Transverse colon (tissue), 4 donors: Measurements from ENCODE around the gene UNC5B. TPM values are rescaled to one million over a fixed set of nuclear protein-coding genes. Genes with fewer than 3 reads are reported as not detected.

Experiments used
- DNase-seq: peaks from one replicate; pipeline ENCODE4 v3.0.0-alpha.2; 2019
- H3K27ac ChIP-seq, 4 donors: fragments of 200-600 bp; sonication (generic); 2 replicates each; pipeline ENCODE4 v1.5.1; 2016 to 2018; ENCODE audit warnings: inconsistent platforms in 4 of 4
- H3K27me3 ChIP-seq: fragments of 200-600 bp; sonication (generic); 2 replicates; pipeline ENCODE4 v1.5.1; 2017; ENCODE audit warnings: inconsistent platforms
- H3K36me3 ChIP-seq, 4 donors: fragments of 200-600 bp; sonication (generic); 2 replicates each; pipeline ENCODE4 v1.5.1; 2017 to 2019; ENCODE audit warnings: inconsistent platforms in 4 of 4
- H3K4me1 ChIP-seq, 4 donors: fragments of 200-600 bp; sonication (generic); 2 replicates each; pipeline ENCODE4 v1.5.1; 2017 to 2020; ENCODE audit warnings: inconsistent platforms in 4 of 4
- H3K4me3 ChIP-seq, 4 donors: fragments of 200-600 bp; sonication (generic); 1 replicate in 1 of 4; 2 replicates in 3 of 4; pipeline versions ENCODE4 v1.5.1 to v1.6.1; 2017 to 2019; ENCODE audit warnings: inconsistent platforms in 4 of 4
- H3K9me3 ChIP-seq, 2 donors: fragments of 200-600 bp; sonication (generic); 2 replicates each; pipeline ENCODE4 v1.5.1; 2017 to 2019; ENCODE audit warnings: inconsistent platforms in 2 of 2
- EP300 ChIP-seq: sonication (generic); formaldehyde crosslinking; IDR thresholded peaks from one replicate; pipeline ENCODE4 v1.6.1; 2017; ENCODE audit warnings: antibody characterized with exemption, low read depth
- POLR2A ChIP-seq: fragments of 450-650 bp; IDR thresholded peaks from one replicate; pipeline ENCODE4 v1.6.1; 2016; ENCODE audit warnings: antibody characterized with exemption, mild to moderate bottlenecking, moderate library complexity
- POLR2AphosphoS5 ChIP-seq, 3 donors: sonication (generic); formaldehyde crosslinking; IDR thresholded peaks; one replicate each; pipeline ENCODE4 v1.6.1; 2016; ENCODE audit warnings: antibody characterized with exemption in 3 of 3
- WGBS, 2 donors: methylation state at CpG; one replicate each; pipeline ENCODE4 v1.1.5; 2018; ENCODE audit warnings: low coverage in 1 of 2; 5-methylcytosine and 5-hydroxymethylcytosine counted together
- in situ Hi-C, 4 donors: fragments of 200-750 bp; cut with MboI; loops; one replicate each; pipeline versions ENCODE4 v1.15.0 to v1.15.1; 2017; ENCODE audit warnings: low sequenced_read_pairs in 3 of 4, low pct_ligation_motif_present in 1 of 4, low pct_unique_long_range_greater_than_20kb in 1 of 4
- intact Hi-C: fragments of 100-400 bp; cut with DNase I; formaldehyde crosslinking; loops from one replicate; pipeline ENCODE4 v1.15.1; 2023; ENCODE audit warnings: low total_unique reads
- total RNA-seq, 4 donors: library from RNA; depleted of rRNA; stranded (reverse); fragments of >200 nt; gene quantifications; one replicate each; pipeline ENCODE4 v1.1.0, GENCODE V29; 2016
- TF ChIP-seq, protein P1 (sequence below), 5 experiments: fragments of 200-600 bp in 3 of 5; fragments of 450-650 bp in 2 of 5; sonication (generic) in 3 of 5; IDR thresholded peaks; 1 replicate in 2 of 5; 2 replicates in 3 of 5; pipeline ENCODE4 v1.5.1; 2016 to 2017; ENCODE audit warnings: antibody characterized with exemption in 5 of 5, inconsistent platforms in 3 of 5, mild to moderate bottlenecking in 2 of 5, moderate library complexity in 1 of 5

Gene UNC5B
- total RNA-seq, 4 donors from 2014 or later: 12.3 to 74.1 (median 41.2) TPM

DNA sequence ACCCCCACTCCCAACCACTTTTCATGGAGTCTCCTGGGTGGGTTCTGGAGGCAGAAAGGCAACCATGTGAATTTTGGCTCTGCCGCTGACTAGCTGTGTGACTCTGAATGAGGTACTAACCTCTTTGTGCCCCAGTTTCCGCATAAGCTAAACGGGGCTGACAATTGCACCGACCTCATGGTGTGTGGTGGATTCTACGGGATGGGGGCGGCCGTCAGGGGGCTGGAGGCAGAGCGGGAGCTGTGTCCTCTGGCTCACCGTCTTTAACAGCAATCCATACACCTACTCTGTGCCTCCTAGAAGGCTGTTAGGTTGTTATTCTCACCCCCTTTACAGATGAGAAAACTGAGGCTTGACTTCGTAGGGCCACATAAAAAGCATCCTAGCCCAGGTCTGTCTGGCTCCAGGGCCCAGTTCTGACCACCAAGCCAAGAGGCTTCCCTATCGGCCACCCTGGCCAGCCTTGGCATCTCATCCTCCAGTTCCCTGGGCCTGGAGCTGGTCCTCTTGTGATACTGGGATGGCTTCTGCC, 102.4 kb downstream of the UNC5B start:
- Histone ChIP-seq H3K4me1 (peaks cover 2 to 31% (median 13%) of the 10 kb centered on the region in 4 donors), H3K9me3 (no peaks in the 10 kb centered on the region), H3K27ac (no peak overlapping the region), H3K27me3 (no peaks in the 10 kb centered on the region), H3K4me3 (peak overlapping the region in 1 of 4 donors; percentile 26), H3K36me3 (no peaks in the 10 kb centered on the region)
- 67 to 69% methylated on average over 1 to 11 of the region's 11 CpGs for WGBS, 2 donors
- no peak for DNase-seq
- TF ChIP-seq POLR2A: no peak
- intact Hi-C loops: loop anchor here (10.0 kb wide), 3 partner anchors 260 to 580 kb away; no protein-coding TSS in a partner anchor
- in situ Hi-C loops: loop anchor here (10.0 to 25.0 kb wide), 7 partner anchors 248 to 500 kb away; no protein-coding TSS in a partner anchor

DNA sequence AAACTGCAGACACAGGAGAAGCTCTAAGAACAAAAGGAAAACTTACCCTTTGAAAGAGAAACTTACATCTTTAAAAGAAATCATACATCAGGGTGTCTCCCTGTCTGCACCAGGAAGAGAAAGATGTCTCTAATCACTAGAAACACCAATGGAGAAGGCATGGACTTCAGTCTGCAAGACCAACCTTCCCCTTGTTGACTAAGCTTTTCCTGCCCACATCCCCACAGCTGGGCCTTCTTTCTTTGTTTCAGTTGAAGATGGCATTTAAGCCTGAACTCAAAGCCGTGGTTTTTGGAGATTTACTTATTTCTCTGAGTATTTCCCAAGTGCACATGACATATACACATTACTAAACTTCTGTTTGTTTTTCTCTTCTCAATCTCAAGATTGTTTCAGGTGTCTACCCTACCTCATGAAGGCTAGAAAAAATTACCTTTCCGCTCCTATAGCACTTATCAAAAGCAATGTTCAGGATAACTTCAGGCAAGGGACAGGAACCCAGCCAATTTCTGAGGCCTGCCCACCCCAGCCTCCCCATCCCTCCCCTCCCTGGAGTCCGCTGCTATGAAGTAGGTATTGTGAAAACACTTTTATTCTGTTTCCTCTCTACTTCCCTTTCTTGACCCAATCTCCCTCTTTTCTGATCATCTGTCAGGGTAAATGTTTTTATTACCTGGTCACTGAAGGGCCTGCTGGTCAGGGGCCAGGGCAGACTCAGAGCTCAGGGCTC, 103.9 kb downstream of the UNC5B start:
- no peak for DNase-seq
- Histone ChIP-seq H3K4me1 (peaks cover 4 to 37% (median 17%) of the 10 kb centered on the region in 4 donors), H3K27ac (no peak overlapping the region), H3K36me3 (no peaks in the 10 kb centered on the region), H3K27me3 (no peaks in the 10 kb centered on the region), H3K9me3 (no peaks in the 10 kb centered on the region), H3K4me3 (no peak overlapping the region)
- 68 to 86% methylated on average over 3 of the region's 3 CpGs for WGBS, 2 donors
- intact Hi-C loops (loop anchor here (10.0 kb wide), 3 partner anchors 259 to 579 kb away; no protein-coding TSS in a partner anchor), in situ Hi-C loops (loop anchor here (10.0 to 25.0 kb wide), 7 partner anchors 246 to 499 kb away; no protein-coding TSS in a partner anchor)
- TF ChIP-seq POLR2A (no peak), POLR2AphosphoS5 (IDR thresholded peaks at IDR 0.05) (no peak)

DNA sequence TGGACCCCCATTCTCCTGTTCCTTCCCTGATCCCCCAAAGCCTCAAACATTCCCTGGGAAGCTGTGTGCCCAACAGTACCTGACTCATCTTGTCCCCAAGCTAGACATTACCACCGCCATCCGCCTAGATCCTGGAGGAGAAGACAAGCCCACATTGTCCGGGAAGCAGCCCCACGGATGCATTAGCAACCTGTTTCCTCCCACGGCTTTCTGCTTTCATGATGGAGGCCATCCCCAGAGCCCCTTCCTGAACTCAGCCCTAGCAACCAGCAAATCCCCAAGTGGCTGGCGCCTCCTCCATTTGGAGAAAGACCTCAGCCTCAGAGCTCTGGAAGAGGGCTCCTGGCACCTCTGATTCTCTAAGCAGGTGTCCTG, 104.4 kb downstream of the UNC5B start:
- no peak for DNase-seq
- TF ChIP-seq, protein P1, sequence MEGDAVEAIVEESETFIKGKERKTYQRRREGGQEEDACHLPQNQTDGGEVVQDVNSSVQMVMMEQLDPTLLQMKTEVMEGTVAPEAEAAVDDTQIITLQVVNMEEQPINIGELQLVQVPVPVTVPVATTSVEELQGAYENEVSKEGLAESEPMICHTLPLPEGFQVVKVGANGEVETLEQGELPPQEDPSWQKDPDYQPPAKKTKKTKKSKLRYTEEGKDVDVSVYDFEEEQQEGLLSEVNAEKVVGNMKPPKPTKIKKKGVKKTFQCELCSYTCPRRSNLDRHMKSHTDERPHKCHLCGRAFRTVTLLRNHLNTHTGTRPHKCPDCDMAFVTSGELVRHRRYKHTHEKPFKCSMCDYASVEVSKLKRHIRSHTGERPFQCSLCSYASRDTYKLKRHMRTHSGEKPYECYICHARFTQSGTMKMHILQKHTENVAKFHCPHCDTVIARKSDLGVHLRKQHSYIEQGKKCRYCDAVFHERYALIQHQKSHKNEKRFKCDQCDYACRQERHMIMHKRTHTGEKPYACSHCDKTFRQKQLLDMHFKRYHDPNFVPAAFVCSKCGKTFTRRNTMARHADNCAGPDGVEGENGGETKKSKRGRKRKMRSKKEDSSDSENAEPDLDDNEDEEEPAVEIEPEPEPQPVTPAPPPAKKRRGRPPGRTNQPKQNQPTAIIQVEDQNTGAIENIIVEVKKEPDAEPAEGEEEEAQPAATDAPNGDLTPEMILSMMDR (IDR thresholded peaks at IDR 0.05): no peak
- TF ChIP-seq POLR2A (no peak), POLR2AphosphoS5 (IDR thresholded peaks at IDR 0.05) (no peak)
- Histone ChIP-seq H3K4me1 (peaks cover 4 to 37% (median 17%) of the 10 kb centered on the region in 4 donors), H3K9me3 (no peaks in the 10 kb centered on the region), H3K27ac (no peak overlapping the region), H3K36me3 (no peaks in the 10 kb centered on the region), H3K27me3 (no peaks in the 10 kb centered on the region), H3K4me3 (no peak overlapping the region)
- WGBS, 2 donors: 81% methylated on average over 5 of the region's 6 CpGs; no CpG with 5 or more reads in 1 of the 2 donors
- intact Hi-C loops (loop anchor here (10.0 kb wide), 3 partner anchors 258 to 578 kb away; no protein-coding TSS in a partner anchor), in situ Hi-C loops (loop anchor here (10.0 to 25.0 kb wide), 7 partner anchors 246 to 498 kb away; no protein-coding TSS in a partner anchor)

DNA sequence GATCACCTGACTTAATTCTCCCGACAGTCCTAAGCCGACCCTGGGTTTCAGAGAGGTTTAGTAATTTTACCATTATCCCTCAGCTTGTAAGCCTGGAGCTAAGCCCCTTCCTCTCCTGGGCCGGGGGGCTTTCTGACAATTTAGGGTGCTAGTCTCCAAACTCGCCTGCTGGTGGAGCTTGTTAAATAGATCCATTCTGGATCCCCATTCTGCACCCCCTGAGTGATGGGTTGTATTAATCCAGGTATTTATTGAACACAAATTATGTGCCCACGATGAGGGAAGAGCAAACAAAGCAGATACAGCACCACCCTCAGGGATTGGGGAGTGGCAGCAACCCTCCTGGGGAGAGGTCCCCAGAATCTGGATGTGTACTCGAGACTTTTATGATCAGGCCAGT, 105.4 kb downstream of the UNC5B start:
- Histone ChIP-seq H3K9me3 (no peaks in the 10 kb centered on the region), H3K27ac (no peak overlapping the region), H3K4me3 (no peak overlapping the region), H3K36me3 (no peaks in the 10 kb centered on the region), H3K4me1 (peaks cover 4 to 35% (median 17%) of the 10 kb centered on the region in 4 donors), H3K27me3 (no peaks in the 10 kb centered on the region)
- in situ Hi-C loops: loop anchor here (10.0 to 25.0 kb wide), 7 partner anchors 245 to 497 kb away; no protein-coding TSS in a partner anchor
- no peak for DNase-seq
- intact Hi-C loops: loop anchor here (10.0 kb wide), 3 partner anchors 257 to 577 kb away; no protein-coding TSS in a partner anchor
- 64 to 67% methylated on average over 2 to 6 of the region's 6 CpGs for WGBS, 2 donors
- TF ChIP-seq, protein P1 (IDR thresholded peaks at IDR 0.05): no peak
- TF ChIP-seq EP300 (no peak), POLR2AphosphoS5 (IDR thresholded peaks at IDR 0.05) (no peak), POLR2A (no peak)
